Gastroesophageal sphincter (tissue), 3 donors: ENCODE data around the gene INTS15.

Experiments
- POLR2A ChIP-seq, 2 donors: fragments of 450-650 bp; IDR thresholded peaks; one replicate each; pipeline ENCODE4 v1.6.1; 2017; ENCODE audit warnings: antibody characterized with exemption in 2 of 2, mild to moderate bottlenecking in 2 of 2, moderate library complexity in 1 of 2
- POLR2AphosphoS5 ChIP-seq: sonication (generic); formaldehyde crosslinking; IDR thresholded peaks from one replicate; pipeline ENCODE4 v1.6.1; 2017; ENCODE audit warnings: antibody characterized with exemption
- TF ChIP-seq, protein P1 (sequence below), 4 experiments: fragments of 200-600 bp in 2 of 4; fragments of 450-650 bp in 2 of 4; sonication (generic) in 1 of 4; IDR thresholded peaks; one replicate each; pipeline ENCODE4 v1.5.1; 2017 to 2019; ENCODE audit warnings: antibody characterized with exemption in 4 of 4, mild to moderate bottlenecking in 2 of 4, moderate library complexity in 2 of 4

DNA sequence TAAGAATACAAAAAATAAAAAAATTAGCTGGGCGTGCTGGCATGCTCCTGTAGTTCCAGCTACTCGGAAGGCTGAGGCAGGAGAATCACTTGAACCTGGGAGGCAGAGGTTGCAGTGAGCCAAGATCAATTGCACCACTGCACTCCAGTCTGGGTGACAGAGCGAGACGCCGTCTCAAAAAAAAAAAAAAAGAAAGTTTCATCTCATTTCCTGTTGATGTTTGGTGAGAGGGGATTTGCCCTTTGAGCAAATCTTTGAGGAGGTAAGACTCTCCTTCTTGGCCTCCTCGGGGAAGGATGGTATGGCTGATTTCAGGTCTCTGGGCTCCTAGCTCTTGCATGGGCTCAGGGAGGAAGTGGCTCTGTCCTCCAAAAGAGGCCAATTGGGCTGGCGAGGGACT lies 35.0 kb upstream of the INTS15 start:
- TF ChIP-seq POLR2AphosphoS5 (no peak), POLR2A (IDR thresholded peaks at IDR 0.05) (no peak)
- TF ChIP-seq, protein P1, sequence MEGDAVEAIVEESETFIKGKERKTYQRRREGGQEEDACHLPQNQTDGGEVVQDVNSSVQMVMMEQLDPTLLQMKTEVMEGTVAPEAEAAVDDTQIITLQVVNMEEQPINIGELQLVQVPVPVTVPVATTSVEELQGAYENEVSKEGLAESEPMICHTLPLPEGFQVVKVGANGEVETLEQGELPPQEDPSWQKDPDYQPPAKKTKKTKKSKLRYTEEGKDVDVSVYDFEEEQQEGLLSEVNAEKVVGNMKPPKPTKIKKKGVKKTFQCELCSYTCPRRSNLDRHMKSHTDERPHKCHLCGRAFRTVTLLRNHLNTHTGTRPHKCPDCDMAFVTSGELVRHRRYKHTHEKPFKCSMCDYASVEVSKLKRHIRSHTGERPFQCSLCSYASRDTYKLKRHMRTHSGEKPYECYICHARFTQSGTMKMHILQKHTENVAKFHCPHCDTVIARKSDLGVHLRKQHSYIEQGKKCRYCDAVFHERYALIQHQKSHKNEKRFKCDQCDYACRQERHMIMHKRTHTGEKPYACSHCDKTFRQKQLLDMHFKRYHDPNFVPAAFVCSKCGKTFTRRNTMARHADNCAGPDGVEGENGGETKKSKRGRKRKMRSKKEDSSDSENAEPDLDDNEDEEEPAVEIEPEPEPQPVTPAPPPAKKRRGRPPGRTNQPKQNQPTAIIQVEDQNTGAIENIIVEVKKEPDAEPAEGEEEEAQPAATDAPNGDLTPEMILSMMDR (IDR thresholded peaks at IDR 0.05) = no peak
